ENCODE results near the gene JAM3.

Gene JAM3

GRCh38 chr11:134071306-134071705 is 2.4 kb downstream of the JAM3 start:
- no peak overlapping the region for H3K4me3 ChIP-seq (ENCODE audit: severe bottlenecking)
- H3K27me3 ChIP-seq (ENCODE audit: insufficient read depth, poor library complexity, severe bottlenecking): peaks cover 41% of the 10 kb centered on the region
- no peak for TF ChIP-seq CTCF (IDR thresholded peaks at IDR 0.05; ENCODE audit: poor library complexity, severe bottlenecking)
- ATAC-seq (ENCODE audit: low read depth): no peak
- H3K4me1 ChIP-seq (ENCODE audit: insufficient read depth, poor library complexity, severe bottlenecking): no peaks in the 10 kb centered on the region
- DNase-seq (ENCODE audit: low spot score): no peak
- H3K27ac ChIP-seq (ENCODE audit: poor library complexity, severe bottlenecking): no peak overlapping the region
- H3K9me3 ChIP-seq (ENCODE audit: severe bottlenecking): no peaks in the 10 kb centered on the region
- no peaks in the 10 kb centered on the region for H3K36me3 ChIP-seq (ENCODE audit: low read depth)

GRCh38 chr11:134071766-134072402 is 3.0 kb downstream of the JAM3 start:
- TF ChIP-seq CTCF (IDR thresholded peaks at IDR 0.05; ENCODE audit: poor library complexity, severe bottlenecking): no peak
- no peak overlapping the region for H3K27ac ChIP-seq (ENCODE audit: poor library complexity, severe bottlenecking)
- no peaks in the 10 kb centered on the region for H3K4me1 ChIP-seq (ENCODE audit: insufficient read depth, poor library complexity, severe bottlenecking)
- H3K4me3 ChIP-seq (ENCODE audit: severe bottlenecking): no peak overlapping the region
- peaks cover 39% of the 10 kb centered on the region for H3K27me3 ChIP-seq (ENCODE audit: insufficient read depth, poor library complexity, severe bottlenecking)
- no peaks in the 10 kb centered on the region for H3K9me3 ChIP-seq (ENCODE audit: severe bottlenecking)
- ATAC-seq (ENCODE audit: low read depth): no peak
- no peak for DNase-seq (ENCODE audit: low spot score)
- no peaks in the 10 kb centered on the region for H3K36me3 ChIP-seq (ENCODE audit: low read depth)

- no peak overlapping the region for H3K27ac ChIP-seq (ENCODE audit: poor library complexity, severe bottlenecking)
- H3K4me1 ChIP-seq (ENCODE audit: insufficient read depth, poor library complexity, severe bottlenecking): no peaks in the 10 kb centered on the region
- no peaks in the 10 kb centered on the region for H3K9me3 ChIP-seq (ENCODE audit: severe bottlenecking)
- no peak overlapping the region for H3K4me3 ChIP-seq (ENCODE audit: severe bottlenecking)
- no peak for TF ChIP-seq CTCF (IDR thresholded peaks at IDR 0.05; ENCODE audit: poor library complexity, severe bottlenecking)
- no peak for ATAC-seq (ENCODE audit: low read depth)
- H3K36me3 ChIP-seq (ENCODE audit: low read depth): no peaks in the 10 kb centered on the region
- peaks cover 30% of the 10 kb centered on the region for H3K27me3 ChIP-seq (ENCODE audit: insufficient read depth, poor library complexity, severe bottlenecking)
- no peak for DNase-seq (ENCODE audit: low spot score)
Measured at GRCh38 chr11:134072844-134073243, 4.0 kb downstream of the JAM3 start.

- ATAC-seq (ENCODE audit: low read depth) (no peak), DNase-seq (ENCODE audit: low spot score) (no peak)
- Histone ChIP-seq H3K4me1 (ENCODE audit: insufficient read depth, poor library complexity, severe bottlenecking) (no peaks in the 10 kb centered on the region), H3K36me3 (ENCODE audit: low read depth) (no peaks in the 10 kb centered on the region), H3K9me3 (ENCODE audit: severe bottlenecking) (no peaks in the 10 kb centered on the region), H3K4me3 (ENCODE audit: severe bottlenecking) (no peak overlapping the region), H3K27ac (ENCODE audit: poor library complexity, severe bottlenecking) (no peak overlapping the region), H3K27me3 (ENCODE audit: insufficient read depth, poor library complexity, severe bottlenecking) (peaks cover 20% of the 10 kb centered on the region)
- TF ChIP-seq CTCF (IDR thresholded peaks at IDR 0.05; ENCODE audit: poor library complexity, severe bottlenecking): no peak
Measured at GRCh38 chr11:134074346-134074745, 5.5 kb downstream of the JAM3 start.

- H3K27me3 ChIP-seq (ENCODE audit: insufficient read depth, poor library complexity, severe bottlenecking): peaks cover 16% of the 10 kb centered on the region
- no peaks in the 10 kb centered on the region for H3K9me3 ChIP-seq (ENCODE audit: severe bottlenecking)
- H3K4me3 ChIP-seq (ENCODE audit: severe bottlenecking): no peak overlapping the region
- H3K36me3 ChIP-seq (ENCODE audit: low read depth): no peaks in the 10 kb centered on the region
- no peaks in the 10 kb centered on the region for H3K4me1 ChIP-seq (ENCODE audit: insufficient read depth, poor library complexity, severe bottlenecking)
- no peak overlapping the region for H3K27ac ChIP-seq (ENCODE audit: poor library complexity, severe bottlenecking)
- TF ChIP-seq CTCF (IDR thresholded peaks at IDR 0.05; ENCODE audit: poor library complexity, severe bottlenecking): no peak
- ATAC-seq (ENCODE audit: low read depth): no peak
- DNase-seq (ENCODE audit: low spot score): no peak
Measured at GRCh38 chr11:134074766-134075165, 5.9 kb downstream of the JAM3 start.
